HEK293 (cell line): ENCODE data around the gene SIPA1.

Source experiments
- CTCF ChIA-PET: fragments of 350-600 bp; formaldehyde crosslinking; extraction: SDS; loops from one replicate; lab custom pipeline; 2021; ENCODE audit warnings: antibody characterized with exemption; lab: Yijun Ruan, JAX
- POLR2A ChIA-PET: fragments of 300-600 bp; formaldehyde crosslinking; extraction: SDS; loops from one replicate; lab custom pipeline; 2020; ENCODE audit warnings: antibody characterized with exemption, inconsistent platforms; lab: Yijun Ruan, JAX
- H3K27ac ChIP-seq: fragments of 200-500 bp; sonication (Bioruptor generic); 2 replicates; pipeline ENCODE4 v1.5.1; 2014; ENCODE audit warnings: low read depth, low read length, control low read depth, inconsistent platforms; ENCODE audit errors: extremely low read depth
- H3K36me3 ChIP-seq, 2 experiments: fragments of 200-500 bp in 1 of 2; sonication (Bioruptor generic) in 1 of 2; 1 replicate in 1 of 2; 2 replicates in 1 of 2; pipeline ENCODE4 v1.5.1; 2014 to 2017; ENCODE audit warnings: inconsistent platforms in 2 of 2, low read length in 2 of 2; ENCODE audit not compliant: control insufficient read depth in 2 of 2, insufficient read depth in 1 of 2
- H3K4me1 ChIP-seq: fragments of 200-500 bp; sonication (Bioruptor generic); 2 replicates; pipeline ENCODE4 v1.5.1; 2014; ENCODE audit warnings: mild to moderate bottlenecking, low read length, inconsistent platforms; ENCODE audit not compliant: control insufficient read depth, insufficient read depth
- H3K4me3 ChIP-seq: 2 replicates; pipeline ENCODE4 v1.5.1; 2011; ENCODE audit warnings: low read depth, mild to moderate bottlenecking, control low read depth, low read length, moderate library complexity
- H3K9me3 ChIP-seq: fragments of 200-500 bp; sonication (Bioruptor generic); 2 replicates; pipeline ENCODE4 v1.5.1; 2014; ENCODE audit warnings: low read depth, low read length, inconsistent platforms; ENCODE audit not compliant: control insufficient read depth, insufficient read depth
- BCL11B ChIP-seq: fragments of 450-650 bp; formaldehyde crosslinking; IDR thresholded peaks from 2 replicates; pipeline ENCODE4 v1.5.1; 2016; ENCODE audit warnings: low read depth, missing biosample characterization, missing genetic modification characterization
- HOXD13 ChIP-seq: sonication (generic); formaldehyde crosslinking; IDR thresholded peaks from 2 replicates; pipeline ENCODE4 v1.8.0; 2022; ENCODE audit warnings: missing genetic modification reagents, borderline replicate concordance
- OSR2 ChIP-seq: fragments of 450-650 bp; formaldehyde crosslinking; IDR thresholded peaks from 2 replicates; pipeline ENCODE4 v1.5.1; 2016; ENCODE audit warnings: missing biosample characterization, missing genetic modification characterization
- SP3 ChIP-seq: fragments of 450-650 bp; formaldehyde crosslinking; IDR thresholded peaks from 2 replicates; pipeline ENCODE4 v1.5.1; 2016; ENCODE audit warnings: missing biosample characterization, missing genetic modification characterization
- ZBTB48 ChIP-seq: fragments of 450-650 bp; formaldehyde crosslinking; IDR thresholded peaks from 2 replicates; pipeline ENCODE4 v1.5.1; 2016; ENCODE audit warnings: missing biosample characterization, missing genetic modification characterization
- ZFP3 ChIP-seq: fragments of 450-650 bp; formaldehyde crosslinking; IDR thresholded peaks from 2 replicates; pipeline ENCODE4 v1.5.1; 2016; ENCODE audit warnings: low read depth, missing biosample characterization, missing genetic modification characterization
- ZNF112 ChIP-seq: fragments of 450-650 bp; formaldehyde crosslinking; IDR thresholded peaks from 2 replicates; pipeline ENCODE4 v1.5.0; 2017; ENCODE audit warnings: missing biosample characterization, missing genetic modification characterization
- ZNF24 ChIP-seq: fragments of 450-650 bp; formaldehyde crosslinking; IDR thresholded peaks from 2 replicates; pipeline ENCODE4 v1.5.1; 2016; ENCODE audit warnings: missing biosample characterization, missing genetic modification characterization
- ZNF350 ChIP-seq: fragments of 450-650 bp; formaldehyde crosslinking; IDR thresholded peaks from 2 replicates; pipeline ENCODE4 v1.5.0; 2017; ENCODE audit warnings: missing biosample characterization, mild to moderate bottlenecking, missing genetic modification characterization
- ZNF501 ChIP-seq: fragments of 450-650 bp; formaldehyde crosslinking; IDR thresholded peaks from 2 replicates; pipeline ENCODE4 v1.5.1; 2016; ENCODE audit warnings: missing biosample characterization, missing genetic modification characterization
- ZNF544 ChIP-seq: fragments of 450-650 bp; formaldehyde crosslinking; IDR thresholded peaks from 2 replicates; pipeline ENCODE4 v1.5.0; 2017; ENCODE audit warnings: missing biosample characterization, missing genetic modification characterization
- ZNF555 ChIP-seq: fragments of 450-650 bp; formaldehyde crosslinking; conservative IDR thresholded peaks from 2 replicates; pipeline ENCODE4 v1.5.1; 2017; ENCODE audit warnings: missing biosample characterization, mild to moderate bottlenecking, missing genetic modification characterization, inconsistent platforms
- ZNF654 ChIP-seq: fragments of 450-650 bp; formaldehyde crosslinking; IDR thresholded peaks from 2 replicates; pipeline ENCODE4 v1.5.1; 2016; ENCODE audit warnings: low read depth, missing biosample characterization, missing genetic modification characterization
- ZSCAN23 ChIP-seq: fragments of 450-650 bp; formaldehyde crosslinking; IDR thresholded peaks from 2 replicates; pipeline ENCODE4 v1.5.1; 2016; ENCODE audit warnings: missing biosample characterization, missing genetic modification characterization
- TF ChIP-seq, protein P1 (sequence below): fragments of 450-650 bp; formaldehyde crosslinking; IDR thresholded peaks from 2 replicates; pipeline ENCODE4 v1.5.1; 2016; ENCODE audit warnings: missing biosample characterization, missing genetic modification characterization
- TF ChIP-seq, protein P2 (sequence below): fragments of 450-650 bp; formaldehyde crosslinking; IDR thresholded peaks from 2 replicates; pipeline ENCODE4 v1.5.1; 2016; ENCODE audit warnings: missing biosample characterization, missing genetic modification characterization, borderline replicate concordance
- TF ChIP-seq, protein P3 (sequence below): fragments of 450-650 bp; formaldehyde crosslinking; IDR thresholded peaks from 2 replicates; pipeline ENCODE4 v1.5.1; 2016; ENCODE audit warnings: missing biosample characterization, missing genetic modification characterization
- TF ChIP-seq, protein P4 (sequence below): fragments of 450-650 bp; formaldehyde crosslinking; IDR thresholded peaks from 2 replicates; pipeline ENCODE4 v1.5.1; 2016; ENCODE audit warnings: missing biosample characterization, missing genetic modification characterization

Gene SIPA1

DNA sequence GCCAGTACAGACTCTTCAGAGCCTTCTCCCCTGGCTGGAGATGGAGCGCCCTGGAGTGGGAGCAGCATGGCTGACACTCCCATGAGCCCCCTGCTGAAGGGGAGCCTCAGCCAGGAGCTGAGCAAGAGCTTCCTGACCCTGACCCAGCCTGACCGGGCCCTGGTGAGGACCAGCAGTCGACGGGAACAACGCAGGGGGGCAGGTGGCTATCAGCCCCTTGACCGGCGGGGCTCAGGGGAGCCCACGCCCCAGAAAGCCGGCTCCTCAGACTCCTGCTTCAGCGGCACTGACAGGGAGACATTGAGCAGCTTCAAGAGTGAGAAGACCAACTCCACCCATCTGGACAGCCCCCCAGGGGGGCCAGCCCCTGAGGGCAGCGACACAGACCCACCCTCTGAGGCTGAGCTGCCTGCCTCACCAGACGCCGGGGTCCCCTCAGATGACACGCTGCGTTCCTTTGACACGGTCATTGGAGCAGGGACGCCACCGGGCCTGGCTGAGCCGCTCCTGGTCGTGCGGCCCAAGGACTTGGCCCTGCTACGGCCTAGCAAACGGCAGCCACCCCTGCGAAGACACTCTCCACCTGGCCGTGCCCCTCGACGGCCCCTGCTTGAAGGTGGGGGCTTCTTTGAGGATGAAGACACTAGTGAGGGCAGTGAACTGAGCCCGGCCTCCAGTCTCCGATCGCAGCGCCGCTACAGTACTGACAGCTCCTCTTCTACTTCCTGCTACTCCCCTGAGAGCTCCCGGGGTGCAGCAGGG is 19.7 kb upstream of the SIPA1 start (continued):
- TF ChIP-seq OSR2 (tag by site-specific recombination), result no peak
- no peak for TF ChIP-seq ZNF544
- no peak for TF ChIP-seq ZSCAN23 (tag by site-specific recombination)
- TF ChIP-seq ZNF555 (tag by site-specific recombination), result no peak
- TF ChIP-seq ZNF350 (tag by site-specific recombination), result no peak
- no peak for TF ChIP-seq HOXD13 (CRISPR knock-in tag)
- no peak for TF ChIP-seq ZNF112

DNA sequence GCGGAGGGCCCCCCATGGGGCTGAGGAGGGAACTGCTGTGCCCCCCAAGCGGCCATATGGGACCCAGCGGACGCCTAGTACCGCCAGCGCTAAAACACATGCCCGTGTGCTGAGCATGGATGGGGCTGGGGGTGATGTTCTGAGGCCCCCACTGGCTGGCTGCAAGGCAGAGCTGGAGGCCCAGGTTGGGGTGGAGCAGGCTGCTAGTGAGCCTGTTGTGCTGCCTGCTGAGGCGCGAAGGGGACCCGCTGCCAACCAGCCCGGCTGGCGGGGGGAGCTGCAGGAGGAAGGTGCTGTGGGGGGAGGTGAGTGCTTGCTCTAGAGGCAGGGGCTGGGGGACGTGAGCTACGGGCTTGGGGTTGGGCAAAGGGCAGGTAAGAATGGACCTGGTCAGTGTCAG is 19.1 kb upstream of the SIPA1 start:
- Histone ChIP-seq H3K36me3 (peaks cover 0 to 68% of the 10 kb centered on the region in 2 experiments; a peak in 1 of 3 replicates), H3K4me3 (no peak overlapping the region), H3K27ac (no peak overlapping the region), H3K9me3 (no peaks in the 10 kb centered on the region), H3K4me1 (no peaks in the 10 kb centered on the region)
- POLR2A ChIA-PET, result interaction anchor here (0.9 to 1.5 kb wide), 3 partner anchors 13 to 36 kb away, joined by 3 read pairs; no protein-coding TSS in a partner anchor
- TF ChIP-seq, protein P1, sequence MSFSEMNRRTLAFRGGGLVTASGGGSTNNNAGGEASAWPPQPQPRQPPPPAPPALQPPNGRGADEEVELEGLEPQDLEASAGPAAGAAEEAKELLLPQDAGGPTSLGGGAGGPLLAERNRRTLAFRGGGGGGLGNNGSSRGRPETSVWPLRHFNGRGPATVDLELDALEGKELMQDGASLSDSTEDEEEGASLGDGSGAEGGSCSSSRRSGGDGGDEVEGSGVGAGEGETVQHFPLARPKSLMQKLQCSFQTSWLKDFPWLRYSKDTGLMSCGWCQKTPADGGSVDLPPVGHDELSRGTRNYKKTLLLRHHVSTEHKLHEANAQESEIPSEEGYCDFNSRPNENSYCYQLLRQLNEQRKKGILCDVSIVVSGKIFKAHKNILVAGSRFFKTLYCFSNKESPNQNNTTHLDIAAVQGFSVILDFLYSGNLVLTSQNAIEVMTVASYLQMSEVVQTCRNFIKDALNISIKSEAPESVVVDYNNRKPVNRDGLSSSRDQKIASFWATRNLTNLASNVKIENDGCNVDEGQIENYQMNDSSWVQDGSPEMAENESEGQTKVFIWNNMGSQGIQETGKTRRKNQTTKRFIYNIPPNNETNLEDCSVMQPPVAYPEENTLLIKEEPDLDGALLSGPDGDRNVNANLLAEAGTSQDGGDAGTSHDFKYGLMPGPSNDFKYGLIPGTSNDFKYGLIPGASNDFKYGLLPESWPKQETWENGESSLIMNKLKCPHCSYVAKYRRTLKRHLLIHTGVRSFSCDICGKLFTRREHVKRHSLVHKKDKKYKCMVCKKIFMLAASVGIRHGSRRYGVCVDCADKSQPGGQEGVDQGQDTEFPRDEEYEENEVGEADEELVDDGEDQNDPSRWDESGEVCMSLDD (tag by site-specific recombination), result no peak
- TF ChIP-seq ZNF501, result no peak
- no peak for TF ChIP-seq ZBTB48 (tag by site-specific recombination)
- TF ChIP-seq, protein P2, sequence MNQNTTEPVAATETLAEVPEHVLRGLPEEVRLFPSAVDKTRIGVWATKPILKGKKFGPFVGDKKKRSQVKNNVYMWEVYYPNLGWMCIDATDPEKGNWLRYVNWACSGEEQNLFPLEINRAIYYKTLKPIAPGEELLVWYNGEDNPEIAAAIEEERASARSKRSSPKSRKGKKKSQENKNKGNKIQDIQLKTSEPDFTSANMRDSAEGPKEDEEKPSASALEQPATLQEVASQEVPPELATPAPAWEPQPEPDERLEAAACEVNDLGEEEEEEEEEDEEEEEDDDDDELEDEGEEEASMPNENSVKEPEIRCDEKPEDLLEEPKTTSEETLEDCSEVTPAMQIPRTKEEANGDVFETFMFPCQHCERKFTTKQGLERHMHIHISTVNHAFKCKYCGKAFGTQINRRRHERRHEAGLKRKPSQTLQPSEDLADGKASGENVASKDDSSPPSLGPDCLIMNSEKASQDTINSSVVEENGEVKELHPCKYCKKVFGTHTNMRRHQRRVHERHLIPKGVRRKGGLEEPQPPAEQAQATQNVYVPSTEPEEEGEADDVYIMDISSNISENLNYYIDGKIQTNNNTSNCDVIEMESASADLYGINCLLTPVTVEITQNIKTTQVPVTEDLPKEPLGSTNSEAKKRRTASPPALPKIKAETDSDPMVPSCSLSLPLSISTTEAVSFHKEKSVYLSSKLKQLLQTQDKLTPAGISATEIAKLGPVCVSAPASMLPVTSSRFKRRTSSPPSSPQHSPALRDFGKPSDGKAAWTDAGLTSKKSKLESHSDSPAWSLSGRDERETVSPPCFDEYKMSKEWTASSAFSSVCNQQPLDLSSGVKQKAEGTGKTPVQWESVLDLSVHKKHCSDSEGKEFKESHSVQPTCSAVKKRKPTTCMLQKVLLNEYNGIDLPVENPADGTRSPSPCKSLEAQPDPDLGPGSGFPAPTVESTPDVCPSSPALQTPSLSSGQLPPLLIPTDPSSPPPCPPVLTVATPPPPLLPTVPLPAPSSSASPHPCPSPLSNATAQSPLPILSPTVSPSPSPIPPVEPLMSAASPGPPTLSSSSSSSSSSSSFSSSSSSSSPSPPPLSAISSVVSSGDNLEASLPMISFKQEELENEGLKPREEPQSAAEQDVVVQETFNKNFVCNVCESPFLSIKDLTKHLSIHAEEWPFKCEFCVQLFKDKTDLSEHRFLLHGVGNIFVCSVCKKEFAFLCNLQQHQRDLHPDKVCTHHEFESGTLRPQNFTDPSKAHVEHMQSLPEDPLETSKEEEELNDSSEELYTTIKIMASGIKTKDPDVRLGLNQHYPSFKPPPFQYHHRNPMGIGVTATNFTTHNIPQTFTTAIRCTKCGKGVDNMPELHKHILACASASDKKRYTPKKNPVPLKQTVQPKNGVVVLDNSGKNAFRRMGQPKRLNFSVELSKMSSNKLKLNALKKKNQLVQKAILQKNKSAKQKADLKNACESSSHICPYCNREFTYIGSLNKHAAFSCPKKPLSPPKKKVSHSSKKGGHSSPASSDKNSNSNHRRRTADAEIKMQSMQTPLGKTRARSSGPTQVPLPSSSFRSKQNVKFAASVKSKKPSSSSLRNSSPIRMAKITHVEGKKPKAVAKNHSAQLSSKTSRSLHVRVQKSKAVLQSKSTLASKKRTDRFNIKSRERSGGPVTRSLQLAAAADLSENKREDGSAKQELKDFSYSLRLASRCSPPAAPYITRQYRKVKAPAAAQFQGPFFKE (tag by site-specific recombination), result no peak
- no peak for TF ChIP-seq BCL11B (tag by site-specific recombination)
- CTCF ChIA-PET, result no interaction called here

DNA sequence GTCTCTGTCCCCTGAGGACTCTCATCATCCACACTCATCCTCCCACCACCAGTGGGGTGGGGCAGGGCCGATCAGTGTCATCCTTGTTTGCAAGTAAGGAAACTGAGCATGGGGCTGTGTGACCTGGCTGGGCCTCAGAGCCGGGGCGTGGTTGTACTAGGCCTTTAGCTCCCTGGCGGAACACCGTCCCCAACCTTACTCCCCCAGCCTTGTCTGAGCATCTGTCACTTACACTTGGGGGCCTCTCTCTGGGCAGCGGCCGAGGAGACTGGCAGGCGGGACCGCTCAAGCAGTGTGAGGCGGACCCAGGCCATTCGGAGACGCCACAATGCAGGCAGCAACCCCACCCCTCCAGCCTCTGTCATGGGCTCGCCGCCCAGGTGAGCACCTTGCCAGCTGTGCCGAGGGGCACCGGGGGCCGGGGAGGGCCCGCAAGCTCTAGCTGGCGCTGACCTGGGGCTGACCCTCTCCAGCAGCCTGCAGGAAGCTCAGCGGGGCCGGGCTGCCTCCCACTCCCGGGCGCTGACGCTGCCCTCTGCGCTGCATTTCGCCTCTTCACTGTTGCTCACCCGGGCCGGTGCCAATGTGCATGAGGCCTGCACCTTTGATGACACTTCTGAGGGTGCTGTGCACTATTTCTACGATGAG is 18.5 kb upstream of the SIPA1 start:
- Histone ChIP-seq H3K4me3 (no peak overlapping the region), H3K4me1 (no peaks in the 10 kb centered on the region), H3K9me3 (no peaks in the 10 kb centered on the region), H3K36me3 (peaks cover 0 to 75% of the 10 kb centered on the region in 2 experiments; a peak in 1 of 3 replicates), H3K27ac (no peak overlapping the region)
- POLR2A ChIA-PET, result interaction anchor here (1.5 kb wide), 1 partner anchor 35 kb away, joined by 3 read pairs; no protein-coding TSS in a partner anchor
- CTCF ChIA-PET, result interaction anchor here (0.6 kb wide), 1 partner anchor 79 kb away, joined by 3 read pairs; no protein-coding TSS in a partner anchor
- TF ChIP-seq ZNF24 (tag by site-specific recombination) (no peak), SP3 (tag by site-specific recombination) (no peak), ZNF654 (tag by site-specific recombination) (no peak), ZFP3 (no peak), ZSCAN23 (tag by site-specific recombination) (no peak)
- TF ChIP-seq, protein P3, sequence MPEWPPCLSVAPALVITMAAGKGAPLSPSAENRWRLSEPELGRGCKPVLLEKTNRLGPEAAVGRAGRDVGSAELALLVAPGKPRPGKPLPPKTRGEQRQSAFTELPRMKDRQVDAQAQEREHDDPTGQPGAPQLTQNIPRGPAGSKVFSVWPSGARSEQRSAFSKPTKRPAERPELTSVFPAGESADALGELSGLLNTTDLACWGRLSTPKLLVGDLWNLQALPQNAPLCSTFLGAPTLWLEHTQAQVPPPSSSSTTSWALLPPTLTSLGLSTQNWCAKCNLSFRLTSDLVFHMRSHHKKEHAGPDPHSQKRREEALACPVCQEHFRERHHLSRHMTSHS, result no peak
- TF ChIP-seq, protein P4, sequence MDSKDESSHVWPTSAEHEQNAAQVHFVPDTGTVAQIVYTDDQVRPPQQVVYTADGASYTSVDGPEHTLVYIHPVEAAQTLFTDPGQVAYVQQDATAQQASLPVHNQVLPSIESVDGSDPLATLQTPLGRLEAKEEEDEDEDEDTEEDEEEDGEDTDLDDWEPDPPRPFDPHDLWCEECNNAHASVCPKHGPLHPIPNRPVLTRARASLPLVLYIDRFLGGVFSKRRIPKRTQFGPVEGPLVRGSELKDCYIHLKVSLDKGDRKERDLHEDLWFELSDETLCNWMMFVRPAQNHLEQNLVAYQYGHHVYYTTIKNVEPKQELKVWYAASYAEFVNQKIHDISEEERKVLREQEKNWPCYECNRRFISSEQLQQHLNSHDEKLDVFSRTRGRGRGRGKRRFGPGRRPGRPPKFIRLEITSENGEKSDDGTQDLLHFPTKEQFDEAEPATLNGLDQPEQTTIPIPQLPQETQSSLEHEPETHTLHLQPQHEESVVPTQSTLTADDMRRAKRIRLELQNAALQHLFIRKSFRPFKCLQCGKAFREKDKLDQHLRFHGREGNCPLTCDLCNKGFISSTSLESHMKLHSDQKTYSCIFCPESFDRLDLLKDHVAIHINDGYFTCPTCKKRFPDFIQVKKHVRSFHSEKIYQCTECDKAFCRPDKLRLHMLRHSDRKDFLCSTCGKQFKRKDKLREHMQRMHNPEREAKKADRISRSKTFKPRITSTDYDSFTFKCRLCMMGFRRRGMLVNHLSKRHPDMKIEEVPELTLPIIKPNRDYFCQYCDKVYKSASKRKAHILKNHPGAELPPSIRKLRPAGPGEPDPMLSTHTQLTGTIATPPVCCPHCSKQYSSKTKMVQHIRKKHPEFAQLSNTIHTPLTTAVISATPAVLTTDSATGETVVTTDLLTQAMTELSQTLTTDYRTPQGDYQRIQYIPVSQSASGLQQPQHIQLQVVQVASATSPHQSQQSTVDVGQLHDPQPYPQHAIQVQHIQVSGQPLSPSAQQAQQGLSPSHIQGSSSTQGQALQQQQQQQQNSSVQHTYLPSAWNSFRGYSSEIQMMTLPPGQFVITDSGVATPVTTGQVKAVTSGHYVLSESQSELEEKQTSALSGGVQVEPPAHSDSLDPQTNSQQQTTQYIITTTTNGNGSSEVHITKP (tag by site-specific recombination), result no peak
